ELR (cell line): ENCODE measurements around the gene SLC9A5.
A peak's percentile ranks its signal among the peaks of the same experiment; 100 is the strongest.

ENCODE experiments used
- DNase-seq: peaks from one replicate; pipeline ENCODE4 v3.0.0-alpha.2; 2015; ENCODE audit warnings: low read depth

The SLC9A5 gene

GRCh38 chr16:67248401-67249177 lies at the start of gene SLC9A5:
TSS of gene SLC9A5 (plus strand) at chr16:67248979. CDS start at chr16:67249015, 36 bp downstream.
- DNase-seq, result peak; percentile 57

GRCh38 chr16:67199011-67199807 lies 49.6 kb upstream of the SLC9A5 start, which contains the start of gene ELMO3:
TSS of gene ELMO3 (plus strand) at chr16:67199131. CDS start at chr16:67199327, 196 bp downstream.
- DNase-seq, result no peak

DNA sequence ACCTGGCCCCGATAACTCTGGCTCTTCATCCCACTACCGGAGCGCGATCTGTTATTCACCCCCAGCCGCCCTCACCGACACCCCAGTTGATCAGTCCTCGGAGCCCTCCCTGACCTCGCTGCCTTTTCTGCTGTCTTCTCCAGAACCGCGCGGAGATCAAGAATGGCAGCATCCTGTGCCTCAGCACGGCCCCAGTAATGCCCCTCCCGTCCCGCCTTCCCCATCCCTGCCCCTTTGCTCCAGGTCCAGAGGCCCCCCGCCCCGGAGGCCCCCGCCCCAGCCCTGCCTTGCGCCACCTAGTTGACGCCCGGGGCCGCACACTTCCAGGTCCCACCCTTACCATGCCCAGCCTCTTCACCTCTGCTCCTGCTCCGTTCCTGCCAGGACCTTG lies 49.0 kb upstream of the SLC9A5 start:
- DNase-seq, result no peak

DNA sequence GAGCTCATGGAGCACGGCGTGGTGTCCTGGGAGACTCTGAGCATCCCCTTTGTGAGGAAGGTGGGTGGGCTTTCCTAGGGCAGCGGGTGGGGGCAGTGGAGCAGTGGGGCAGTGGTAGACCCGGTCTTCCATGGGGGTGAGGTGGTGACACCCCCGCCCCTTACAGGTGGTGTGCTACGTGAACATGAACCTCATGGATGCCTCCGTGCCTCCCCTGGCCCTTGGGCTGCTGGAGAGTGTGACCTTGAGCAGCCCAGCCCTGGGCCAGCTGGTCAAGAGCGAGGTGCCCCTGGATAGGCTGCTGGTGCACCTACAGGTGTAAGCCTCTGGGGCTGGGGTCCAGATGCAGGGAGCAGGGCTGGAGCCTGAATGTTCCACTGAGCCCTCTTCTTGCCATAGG lies 48.3 kb upstream of the SLC9A5 start:
- DNase-seq, result no peak

DNA sequence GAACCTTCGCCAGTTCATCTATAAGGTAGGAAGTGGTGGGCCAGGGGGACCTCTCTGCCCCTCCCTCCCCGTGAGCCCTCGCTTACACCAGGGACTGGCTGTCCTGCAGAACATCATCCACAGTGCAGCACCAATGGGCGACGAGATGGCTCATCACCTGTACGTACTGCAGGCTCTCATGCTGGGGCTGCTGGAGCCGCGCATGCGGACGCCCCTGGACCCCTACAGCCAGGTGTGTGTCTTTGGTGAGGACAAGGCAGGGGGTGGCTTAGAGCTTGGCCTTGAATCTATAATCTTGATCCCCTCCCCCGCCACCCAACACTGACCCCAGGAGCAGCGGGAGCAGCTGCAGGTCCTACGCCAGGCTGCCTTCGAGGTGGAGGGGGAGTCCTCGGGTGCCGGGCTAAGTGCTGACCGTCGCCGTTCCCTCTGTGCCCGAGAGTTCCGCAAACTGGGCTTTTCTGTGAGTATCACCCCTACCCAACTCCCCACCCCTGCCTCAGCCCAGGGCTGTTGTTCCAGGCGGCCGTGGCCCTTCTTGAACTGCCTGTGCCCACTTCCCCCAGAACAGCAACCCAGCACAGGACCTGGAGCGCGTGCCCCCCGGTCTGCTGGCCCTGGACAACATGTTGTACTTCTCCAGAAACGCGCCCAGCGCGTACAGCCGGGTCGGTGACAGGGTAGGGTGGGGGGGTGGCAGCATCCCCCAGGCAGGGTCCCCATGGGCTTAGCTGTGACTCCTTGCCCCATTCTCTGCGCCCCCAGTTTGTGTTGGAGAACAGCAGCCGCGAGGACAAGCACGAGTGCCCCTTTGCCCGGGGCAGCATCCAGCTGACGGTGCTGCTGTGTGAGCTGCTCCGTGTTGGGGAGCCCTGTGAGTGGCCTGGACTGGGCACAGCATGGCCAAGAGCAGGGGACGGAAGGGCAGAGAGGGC lies 47.1 kb upstream of the SLC9A5 start:
- DNase-seq, result no peak

DNA sequence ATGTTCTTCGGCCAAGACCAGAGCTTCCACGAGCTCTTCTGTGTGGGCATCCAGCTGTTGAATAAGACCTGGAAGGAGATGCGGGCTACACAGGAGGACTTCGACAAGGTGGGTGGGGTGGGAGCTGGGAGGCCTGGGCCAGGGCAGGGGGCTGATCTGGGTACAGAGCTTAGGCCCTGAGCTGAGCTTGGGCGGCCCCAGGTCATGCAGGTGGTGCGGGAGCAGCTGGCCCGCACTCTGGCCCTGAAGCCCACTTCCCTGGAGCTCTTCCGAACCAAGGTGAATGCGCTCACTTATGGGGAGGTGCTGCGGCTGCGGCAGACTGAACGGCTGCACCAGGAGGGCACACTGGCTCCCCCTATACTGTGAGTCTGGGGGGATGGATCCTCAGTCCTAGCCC lies 46.4 kb upstream of the SLC9A5 start:
- no peak for DNase-seq

- no peak for DNase-seq
Measured at GRCh38 chr16:67202956-67203493, 45.8 kb upstream of the SLC9A5 start.

- DNase-seq, result no peak
Measured at GRCh38 chr16:67204076-67204475, 44.7 kb upstream of the SLC9A5 start.

GRCh38 chr16:67206129-67206837 lies 42.5 kb upstream of the SLC9A5 start:
- DNase-seq, result no peak

DNA sequence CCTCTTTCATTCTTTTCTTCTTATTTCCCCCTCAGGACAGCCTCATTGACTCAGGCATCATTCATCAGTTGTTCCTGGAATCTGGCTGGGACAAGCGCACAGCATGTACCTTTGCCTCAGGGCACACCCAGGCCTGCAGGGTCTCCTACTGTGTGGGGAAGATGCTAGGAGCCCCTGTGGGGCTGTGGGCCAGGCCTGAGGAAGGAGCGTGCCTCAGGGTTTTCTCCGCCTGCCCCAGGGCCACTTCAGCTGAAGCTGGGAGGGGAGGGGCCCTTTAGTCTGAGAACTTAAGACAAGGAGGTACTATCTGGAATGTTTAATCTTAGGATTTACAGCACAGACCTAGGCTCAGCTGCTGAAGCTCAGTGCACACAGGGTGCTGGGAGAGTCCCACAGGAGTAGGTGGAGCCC lies 41.9 kb upstream of the SLC9A5 start:
- DNase-seq, result peak; percentile 85

DNA sequence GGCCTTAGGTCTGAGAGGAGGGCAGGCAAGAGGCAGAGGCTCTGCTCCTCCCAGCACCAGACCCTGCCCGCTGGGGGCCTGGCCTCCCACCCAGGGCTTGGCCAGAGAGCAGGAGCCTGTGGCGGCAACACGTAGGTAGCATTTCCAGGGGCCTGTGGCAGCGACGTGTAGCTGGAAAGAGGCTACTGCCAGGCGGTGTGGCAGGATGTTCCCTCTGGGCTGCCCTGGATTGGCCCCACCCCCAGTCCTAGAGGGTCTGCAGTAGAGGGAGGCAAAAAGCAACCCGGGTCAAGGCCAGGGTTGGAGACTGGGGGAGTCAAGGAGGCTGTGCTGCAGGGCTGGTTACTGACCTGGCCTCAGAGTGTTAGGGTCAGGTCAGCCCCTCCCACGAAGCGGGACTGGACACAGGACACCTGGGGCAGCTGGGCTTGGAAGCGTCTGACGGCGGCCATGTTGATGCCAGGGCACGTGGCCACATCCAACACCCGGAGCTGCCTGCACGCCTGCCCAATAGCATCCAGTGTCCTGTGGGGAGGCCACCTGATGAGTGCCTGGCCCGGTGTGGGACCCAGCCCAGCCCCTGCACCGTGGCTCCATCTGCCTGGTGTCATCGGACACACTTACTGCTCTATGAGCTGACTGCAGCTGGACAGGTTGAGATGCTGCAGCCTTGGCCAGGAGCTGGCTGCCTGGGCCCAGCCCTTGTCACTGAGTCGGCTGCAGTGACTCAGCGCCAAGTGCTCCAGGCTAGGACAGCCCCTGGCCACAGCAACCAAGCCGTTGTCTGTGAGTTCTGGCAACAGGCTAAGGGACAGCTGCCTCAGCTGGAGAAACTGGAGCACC lies 41.3 kb upstream of the SLC9A5 start:
- DNase-seq, result peak; percentile 84

DNA sequence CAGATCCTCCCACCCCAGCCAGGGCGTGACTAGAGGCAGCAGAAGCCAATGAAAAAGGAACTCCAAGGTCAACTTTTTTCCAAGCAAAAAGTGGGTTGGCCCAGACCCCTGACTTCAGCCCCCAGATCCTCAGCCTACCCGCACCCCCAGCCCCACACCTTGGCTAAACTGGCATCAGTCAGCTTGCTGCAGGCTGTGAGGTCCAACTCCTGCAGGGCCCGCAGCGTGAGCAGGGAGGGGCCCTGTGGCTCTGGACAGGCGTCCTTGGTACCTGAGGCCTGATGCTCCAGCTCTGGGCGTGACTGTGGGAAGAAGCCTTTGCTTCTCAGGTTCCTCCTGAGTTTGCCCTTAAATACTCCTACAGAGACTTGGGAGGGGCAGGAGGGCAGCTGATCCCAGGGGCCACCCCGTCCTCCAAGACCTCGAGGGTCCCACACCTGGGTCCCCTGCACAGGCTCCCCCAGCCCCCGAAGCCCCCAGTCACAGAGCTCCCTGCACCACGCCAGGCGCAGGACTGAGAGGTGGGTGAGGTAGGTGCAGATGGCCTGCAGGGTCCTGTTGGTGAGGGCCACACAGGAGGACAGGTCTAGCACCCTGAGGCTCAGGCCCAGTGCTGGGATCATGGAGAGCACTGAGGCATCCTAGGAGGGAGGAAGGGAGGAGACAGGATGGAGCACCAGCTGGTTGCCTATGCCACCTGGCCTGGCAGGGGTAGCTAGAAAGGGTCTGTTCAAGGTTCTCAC lies 40.5 kb upstream of the SLC9A5 start:
- no peak for DNase-seq

- DNase-seq, result no peak
Measured at GRCh38 chr16:67209565-67209964, 39.2 kb upstream of the SLC9A5 start.

- DNase-seq, result no peak
Measured at GRCh38 chr16:67210069-67210937, 38.5 kb upstream of the SLC9A5 start.

GRCh38 chr16:67211674-67212073 lies 37.1 kb upstream of the SLC9A5 start:
- no peak for DNase-seq

- DNase-seq, result peak; percentile 58
Measured at GRCh38 chr16:67212766-67213165, 36.0 kb upstream of the SLC9A5 start.

- no peak for DNase-seq
Measured at GRCh38 chr16:67213197-67214019, 35.4 kb upstream of the SLC9A5 start.

DNA sequence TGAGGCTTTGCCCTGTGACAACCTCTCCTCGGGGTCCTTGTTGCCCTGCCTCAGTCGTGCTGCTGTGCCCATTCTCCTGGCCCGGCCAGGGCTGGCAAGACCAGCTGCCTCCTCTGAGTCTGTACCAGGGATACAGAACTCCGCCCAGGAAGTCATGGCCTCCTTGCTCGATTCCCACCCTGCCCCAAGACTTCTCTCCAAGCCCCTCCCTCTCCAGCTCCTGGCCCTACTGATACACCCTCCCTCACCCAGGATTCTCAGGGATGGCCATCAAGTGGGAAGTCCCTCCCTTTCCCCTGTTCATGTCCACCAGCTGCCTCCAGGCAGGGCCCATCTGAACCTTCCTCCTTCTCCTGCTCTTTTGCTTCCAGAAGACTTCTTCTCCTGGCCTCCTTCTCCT lies 33.1 kb upstream of the SLC9A5 start:
- DNase-seq, result no peak
